H1 (cell line): ENCODE results near the gene PLCL1. TPM values are rescaled to one million over a fixed set of nuclear protein-coding genes. Genes with fewer than 3 reads are reported as not detected.

Experiments
- CTCF ChIA-PET: fragments of 300-600 bp; sonication (Branson Sonifier 250); formaldehyde crosslinking; loops from one replicate; lab custom pipeline; 2021; ENCODE audit not compliant: partially characterized antibody; lab: Charles Lee
- POLR2A ChIA-PET: fragments of 300-600 bp; sonication (Branson Sonifier 250); formaldehyde crosslinking; loops from one replicate; lab custom pipeline; 2021; ENCODE audit warnings: inconsistent platforms; ENCODE audit not compliant: partially characterized antibody; lab: Charles Lee
- DNase-seq, 2 experiments: peaks; one replicate each; pipeline versions ENCODE4 v3.0.0 to v3.0.0-alpha.2; 2010 to 2022; ENCODE audit warnings: low spot score in 2 of 2, low read depth in 1 of 2, mixed read lengths in 1 of 2
- FAIRE-seq: peaks from 2 replicates; lab custom pipeline; 2011; peaks lifted over from hg19 to GRCh38; lab: Jason Lieb, UNC
- H2AFZ ChIP-seq: 2 replicates; pipeline ENCODE4 v1.8.1; 2012; ENCODE audit warnings: low read length, inconsistent platforms
- H2AK5ac ChIP-seq: 2 replicates; pipeline ENCODE4 v1.6.1; 2013; ENCODE audit warnings: low read depth, low read length
- H2BK120ac ChIP-seq: replicated peaks from 2 replicates; pipeline ENCODE3; 2013; ENCODE audit warnings: low read depth, low read length, inconsistent platforms
- H2BK12ac ChIP-seq: 2 replicates; pipeline ENCODE4 v1.6.1; 2013; ENCODE audit warnings: low read depth, low read length
- H2BK15ac ChIP-seq: 2 replicates; pipeline ENCODE4 v1.6.1; 2013; ENCODE audit warnings: low read length
- H2BK20ac ChIP-seq: 2 replicates; pipeline ENCODE4 v1.6.1; 2013; ENCODE audit warnings: low read length
- H2BK5ac ChIP-seq: 2 replicates; pipeline ENCODE4 v1.6.1; 2013; ENCODE audit warnings: low read depth, low read length
- H3K14ac ChIP-seq: 2 replicates; pipeline ENCODE4 v1.6.1; 2013; ENCODE audit warnings: inconsistent platforms; ENCODE audit not compliant: insufficient read length
- H3K18ac ChIP-seq: 2 replicates; pipeline ENCODE4 v1.6.1; 2013; ENCODE audit warnings: low read length; ENCODE audit errors: extremely low read depth
- H3K23ac ChIP-seq: 2 replicates; pipeline ENCODE4 v1.6.1; 2013; ENCODE audit warnings: inconsistent platforms; ENCODE audit not compliant: insufficient read length
- H3K23me2 ChIP-seq: 2 replicates; pipeline ENCODE4 v1.6.1; 2013; ENCODE audit warnings: low read depth, low read length
- H3K27ac ChIP-seq: 2 replicates; pipeline ENCODE4 v1.6.1; 2011; ENCODE audit warnings: low read depth, low read length, inconsistent platforms
- H3K27me3 ChIP-seq, 4 experiments: replicated peaks in 1 of 4; 1 replicate in 1 of 4; 2 replicates in 3 of 4; pipeline versions ENCODE4 v1.6.1 to v1.8.1; 2011 to 2013; ENCODE audit warnings: low read length in 3 of 4, mild to moderate bottlenecking in 3 of 4, inconsistent platforms in 2 of 4, mixed read lengths in 2 of 4, moderate library complexity in 1 of 4; ENCODE audit not compliant: control insufficient read depth in 3 of 4, insufficient read depth in 3 of 4; ENCODE audit errors: extremely low read depth in 1 of 4
- H3K36me3 ChIP-seq, 4 experiments: 2 replicates each; pipeline versions ENCODE4 v1.6.1 to v1.8.1; 2011 to 2013; ENCODE audit warnings: mild to moderate bottlenecking in 4 of 4, low read length in 3 of 4, moderate library complexity in 2 of 4, control low read depth in 1 of 4, inconsistent platforms in 1 of 4; ENCODE audit not compliant: insufficient read depth in 4 of 4, control insufficient read depth in 2 of 4
- H3K4ac ChIP-seq: replicated peaks from 2 replicates; pipeline ENCODE3; 2013; ENCODE audit warnings: low read length, low read depth, mixed read lengths, inconsistent platforms; ENCODE audit not compliant: insufficient read length
- H3K4me1 ChIP-seq, 4 experiments: replicated peaks in 1 of 4; 1 replicate in 1 of 4; 2 replicates in 3 of 4; pipeline versions ENCODE4 v1.6.1 to v1.8.1; 2011 to 2013; ENCODE audit warnings: low read length in 3 of 4, inconsistent platforms in 2 of 4, mixed read lengths in 1 of 4; ENCODE audit not compliant: insufficient read depth in 4 of 4, control insufficient read depth in 3 of 4
- H3K4me2 ChIP-seq, 2 experiments: 2 replicates each; pipeline versions ENCODE4 v1.6.1 to v1.8.1; 2011 to 2013; ENCODE audit warnings: low read depth in 2 of 2, low read length in 2 of 2, control low read depth in 1 of 2, inconsistent platforms in 1 of 2, mild to moderate bottlenecking in 1 of 2; ENCODE audit not compliant: insufficient read depth in 1 of 2
- H3K4me3 ChIP-seq, 4 experiments: fragments of 200-600, 300-600 bp in 1 of 4; sonication (generic), shearing (Covaris generic), sonication (Bioruptor Twin) in 1 of 4; 2 replicates each; pipeline versions ENCODE4 v1.5.1 to v1.8.1; 2011 to 2016; ENCODE audit warnings: low read length in 4 of 4, low read depth in 3 of 4, control low read depth in 2 of 4, inconsistent platforms in 2 of 4, mild to moderate bottlenecking in 2 of 4, mixed read lengths in 1 of 4, moderate library complexity in 1 of 4; ENCODE audit not compliant: insufficient read depth in 2 of 4; ENCODE audit errors: extremely low read depth in 1 of 4
- H3K56ac ChIP-seq: replicated peaks from 2 replicates; pipeline ENCODE3; 2013; ENCODE audit warnings: low read depth, mild to moderate bottlenecking, mixed read lengths, low read length, inconsistent platforms; ENCODE audit not compliant: insufficient read length
- H3K79me1 ChIP-seq: 2 replicates; pipeline ENCODE4 v1.6.1; 2013; ENCODE audit warnings: low read depth, low read length, control low read depth
- H3K79me2 ChIP-seq, 2 experiments: 2 replicates each; pipeline versions ENCODE4 v1.6.1 to v1.8.1; 2012 to 2013; ENCODE audit warnings: low read length in 2 of 2, mild to moderate bottlenecking in 2 of 2, inconsistent platforms in 1 of 2; ENCODE audit not compliant: insufficient read depth in 2 of 2, control insufficient read depth in 1 of 2
- H3K9ac ChIP-seq, 4 experiments: replicated peaks in 1 of 4; 1 replicate in 1 of 4; 2 replicates in 3 of 4; pipeline versions ENCODE4 v1.6.1 to v1.8.1; 2011 to 2013; ENCODE audit warnings: low read depth in 3 of 4, low read length in 3 of 4, control low read depth in 2 of 4, mild to moderate bottlenecking in 2 of 4, moderate library complexity in 2 of 4, inconsistent platforms in 1 of 4; ENCODE audit errors: extremely low read depth in 1 of 4
- H3K9me3 ChIP-seq, 2 experiments: 2 replicates each; pipeline versions ENCODE4 v1.6.1 to v1.8.1; 2012 to 2013; ENCODE audit warnings: mild to moderate bottlenecking in 2 of 2, moderate library complexity in 2 of 2, control low read depth in 1 of 2, inconsistent platforms in 1 of 2, low read depth in 1 of 2, low read length in 1 of 2, mixed read lengths in 1 of 2; ENCODE audit not compliant: insufficient read depth in 2 of 2
- H4K20me1 ChIP-seq, 2 experiments: replicated peaks in 1 of 2; 2 replicates each; pipeline versions ENCODE3 to v1.8.1; 2011 to 2013; ENCODE audit warnings: inconsistent platforms in 2 of 2, low read length in 2 of 2, mild to moderate bottlenecking in 1 of 2; ENCODE audit not compliant: insufficient read depth in 2 of 2, control insufficient read depth in 1 of 2
- H4K5ac ChIP-seq: 2 replicates; pipeline ENCODE4 v1.6.1; 2013; ENCODE audit warnings: low read length, low read depth, mixed read lengths, inconsistent platforms; ENCODE audit not compliant: insufficient read length
- H4K8ac ChIP-seq: 2 replicates; pipeline ENCODE4 v1.8.0; 2013; ENCODE audit warnings: mild to moderate bottlenecking, moderate library complexity, low read length, inconsistent platforms; ENCODE audit not compliant: insufficient read depth; ENCODE audit errors: extremely low read depth
- H4K91ac ChIP-seq: replicated peaks from 2 replicates; pipeline ENCODE3; 2013; ENCODE audit warnings: low read length, mixed read lengths, inconsistent platforms; ENCODE audit not compliant: insufficient read length
- CBX8 ChIP-seq: fragments of 300-800, 300-1000 bp; sonication (generic); IDR thresholded peaks from 2 replicates; pipeline ENCODE4 v1.7.1; 2016; ENCODE audit warnings: low read depth, low read length, borderline replicate concordance
- CREB1 ChIP-seq: IDR thresholded peaks from 2 replicates; pipeline ENCODE4 v1.6.1; 2012; ENCODE audit warnings: inconsistent platforms
- CTCF ChIP-seq, 3 experiments: IDR thresholded peaks; 1 replicate in 2 of 3; 2 replicates in 1 of 3; pipeline versions ENCODE4 v1.5.1 to v1.6.1; 2011; ENCODE audit warnings: low read length in 3 of 3, mild to moderate bottlenecking in 3 of 3, inconsistent platforms in 2 of 3, low read depth in 1 of 3, moderate library complexity in 1 of 3; ENCODE audit not compliant: insufficient read depth in 1 of 3; ENCODE audit errors: control extremely low read depth in 1 of 3
- EGR1 ChIP-seq: IDR thresholded peaks from 2 replicates; pipeline ENCODE4 v1.6.1; 2011; ENCODE audit warnings: low read depth, low read length, borderline replicate concordance
- FOSL1 ChIP-seq: IDR thresholded peaks from 2 replicates; pipeline ENCODE4 v1.6.1; 2011; ENCODE audit warnings: mild to moderate bottlenecking, low read depth, low read length, moderate library complexity; ENCODE audit not compliant: insufficient read depth
- HDAC6 ChIP-seq: IDR thresholded peaks from one replicate; pipeline ENCODE4 v1.7.1; 2012; ENCODE audit warnings: low read depth, mild to moderate bottlenecking, inconsistent platforms, low read length, moderate library complexity
- JUND ChIP-seq: IDR thresholded peaks from 2 replicates; pipeline ENCODE4 v1.6.1; 2011; ENCODE audit warnings: mild to moderate bottlenecking, improper control_type of control experiment, low read length
- KDM4A ChIP-seq: IDR thresholded peaks from one replicate; pipeline ENCODE4 v1.7.1; 2012; ENCODE audit warnings: low read depth, mild to moderate bottlenecking, moderate library complexity, low read length, inconsistent platforms; ENCODE audit not compliant: severe bottlenecking
- RBBP5 ChIP-seq: IDR thresholded peaks from 2 replicates; pipeline ENCODE4 v1.7.1; 2012; ENCODE audit warnings: low read depth, mild to moderate bottlenecking, inconsistent platforms, low read length, moderate library complexity, borderline replicate concordance
- RXRA ChIP-seq: IDR thresholded peaks from 2 replicates; pipeline ENCODE4 v1.6.1; 2011; ENCODE audit warnings: low read depth, mild to moderate bottlenecking, low read length, moderate library complexity; ENCODE audit not compliant: insufficient read depth
- TEAD4 ChIP-seq: IDR thresholded peaks from 2 replicates; pipeline ENCODE4 v1.6.1; 2012; ENCODE audit warnings: low read depth, low read length, inconsistent platforms, mixed read lengths
- WGBS, 2 experiments: shearing (Covaris generic) in 1 of 2; methylation state at CpG; one replicate each; pipeline versions ENCODE4 v1.1.6 to v1.1.7; 2013 to 2015; ENCODE audit warnings: low lambda C conversion rate in 2 of 2, mixed read lengths in 2 of 2, inconsistent platforms in 1 of 2, low coverage in 1 of 2, missing lambda C conversion rate in 1 of 2; ENCODE audit not compliant: insufficient replicate concordance in 2 of 2, insufficient coverage in 1 of 2, insufficient read length in 1 of 2; ENCODE audit errors: extremely low coverage in 1 of 2, missing lambda C conversion rate in 1 of 2; 5-methylcytosine and 5-hydroxymethylcytosine counted together
- polyA plus RNA-seq, 7 experiments: library from polyadenylated mRNA; depleted of rRNA in 3 of 7; stranded (reverse) in 5 of 7; unstranded in 2 of 7; fragments of >200 nt in 5 of 7; fragments of 200-250 nt in 2 of 7; gene quantifications; 1 replicate in 5 of 7; 2 replicates in 1 of 7; 4 replicates in 1 of 7; pipeline versions ENCODE4 v1.2.1 to v1.2.3, GENCODE V29; 2011 to 2013; ENCODE audit warnings: missing spikeins in 2 of 7, mixed read lengths in 2 of 7
- total RNA-seq: library from RNA; stranded (reverse); fragmentation: NEBNext Ultra II Directional; extraction: Animal tissue kit (Norgen Biotek cat#: 25700); gene quantifications from 2 replicates; pipeline ENCODE4 v1.2.1, GENCODE V29; 2021
- TF ChIP-seq, protein P1 (sequence below): IDR thresholded peaks from 2 replicates; pipeline ENCODE4 v1.6.1; 2012; ENCODE audit warnings: inconsistent platforms

PLCL1 gene
- total and polyA plus RNA-seq, 2 of the 8 experiments (the other 6 are each of a cell fraction or from before 2014, with no cell fraction given), result not detected

GRCh38 chr2:197889041-197889440, 84.6 kb downstream of the PLCL1 start:
- peaks cover 0 to 3% (median 2%) of the 10 kb centered on the region in 4 experiments; a peak in 4 of 7 replicates for H3K4me1 ChIP-seq
- H3K9ac ChIP-seq, result no peak overlapping the region
- no peaks in the 10 kb centered on the region for H4K20me1 ChIP-seq
- H3K4me2 ChIP-seq, result no peak overlapping the region
- no peak overlapping the region for H2AK5ac ChIP-seq
- peak overlapping the region; percentile 76 for H2AFZ ChIP-seq
- H3K27me3 ChIP-seq, result no peaks in the 10 kb centered on the region
- FAIRE-seq, result peak; percentile 39
- no peak overlapping the region for H3K27ac ChIP-seq
- no peaks in the 10 kb centered on the region for H3K79me2 ChIP-seq
- no peak overlapping the region for H2BK5ac ChIP-seq
- no peak for DNase-seq
- no peak overlapping the region for H4K91ac ChIP-seq
- H3K56ac ChIP-seq, result no peak overlapping the region
- H4K8ac ChIP-seq, result no peak overlapping the region
- H3K18ac ChIP-seq, result no peak overlapping the region
- H3K23me2 ChIP-seq, result no peaks in the 10 kb centered on the region
- H3K23ac ChIP-seq, result no peak overlapping the region
- H3K14ac ChIP-seq, result no peak overlapping the region
- no peak overlapping the region for H2BK120ac ChIP-seq
- no peak overlapping the region for H3K4ac ChIP-seq
- no peak overlapping the region for H2BK20ac ChIP-seq
- POLR2A ChIA-PET, result no interaction called here
- H2BK12ac ChIP-seq, result no peak overlapping the region
- WGBS, 2 experiments, result 59% methylated on average over 2 of the region's 2 CpGs; no CpG with 5 or more reads in 1 of the 2 experiments
- CTCF ChIA-PET, result interaction anchor here (2.8 kb wide), 1 partner anchor 76 kb away, joined by 10 read pairs; no protein-coding TSS in a partner anchor
- no peaks in the 10 kb centered on the region for H3K36me3 ChIP-seq
- H3K9me3 ChIP-seq, result no peaks in the 10 kb centered on the region
- H4K5ac ChIP-seq, result no peak overlapping the region
- H3K79me1 ChIP-seq, result no peaks in the 10 kb centered on the region
- no peak overlapping the region for H2BK15ac ChIP-seq
- no peak overlapping the region for H3K4me3 ChIP-seq
- TF ChIP-seq TEAD4 (peak; percentile 31; the same call in 1 of the 2 replicates), HDAC6 (no peak), RXRA (no peak), CREB1 (peak; percentile 30; the same call in 1 of the 2 replicates), EGR1 (no peak), CBX8 (no peak), RBBP5 (no peak), JUND (0 out of 2 replicates have a peak, but pooled peaks have one; percentile 17), KDM4A (no peak), CTCF (IDR thresholded peaks at IDR 0.05; ENCODE audit: control extremely low read depth in 1 of 3, insufficient read depth in 1 of 3, low read depth in 1 of 3, low read length in 3 of 3) (no peak), FOSL1 (no peak)
- TF ChIP-seq, protein P1, sequence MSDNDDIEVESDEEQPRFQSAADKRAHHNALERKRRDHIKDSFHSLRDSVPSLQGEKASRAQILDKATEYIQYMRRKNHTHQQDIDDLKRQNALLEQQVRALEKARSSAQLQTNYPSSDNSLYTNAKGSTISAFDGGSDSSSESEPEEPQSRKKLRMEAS, result no peak
